ENCODE measurements around the gene OSBP2.

The OSBP2 gene

DNA sequence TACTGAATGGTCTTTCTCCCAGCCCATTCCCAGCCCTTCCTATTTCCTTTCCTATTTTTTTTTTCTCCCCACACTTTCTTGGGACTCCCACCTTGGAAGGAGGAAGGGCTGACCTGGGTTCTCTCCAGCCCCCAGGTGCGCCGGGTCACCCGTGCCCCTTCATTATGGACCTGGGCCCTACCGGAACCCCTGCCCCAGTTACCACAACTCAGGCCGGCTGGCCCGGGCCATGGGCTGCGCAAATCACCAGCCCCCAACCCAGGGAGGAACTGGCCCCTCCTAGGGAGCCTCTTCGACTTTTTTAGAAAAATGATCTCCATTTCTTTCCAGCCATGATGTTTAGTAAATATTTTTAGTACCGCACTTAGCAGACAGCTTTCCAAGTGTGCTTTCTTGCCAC is 211.7 kb downstream of the OSBP2 start:
- no peak for TF ChIP-seq EZH2 (IDR thresholded peaks at IDR 0.05; ENCODE audit: borderline replicate concordance, low read length)
- TF ChIP-seq, protein P1, sequence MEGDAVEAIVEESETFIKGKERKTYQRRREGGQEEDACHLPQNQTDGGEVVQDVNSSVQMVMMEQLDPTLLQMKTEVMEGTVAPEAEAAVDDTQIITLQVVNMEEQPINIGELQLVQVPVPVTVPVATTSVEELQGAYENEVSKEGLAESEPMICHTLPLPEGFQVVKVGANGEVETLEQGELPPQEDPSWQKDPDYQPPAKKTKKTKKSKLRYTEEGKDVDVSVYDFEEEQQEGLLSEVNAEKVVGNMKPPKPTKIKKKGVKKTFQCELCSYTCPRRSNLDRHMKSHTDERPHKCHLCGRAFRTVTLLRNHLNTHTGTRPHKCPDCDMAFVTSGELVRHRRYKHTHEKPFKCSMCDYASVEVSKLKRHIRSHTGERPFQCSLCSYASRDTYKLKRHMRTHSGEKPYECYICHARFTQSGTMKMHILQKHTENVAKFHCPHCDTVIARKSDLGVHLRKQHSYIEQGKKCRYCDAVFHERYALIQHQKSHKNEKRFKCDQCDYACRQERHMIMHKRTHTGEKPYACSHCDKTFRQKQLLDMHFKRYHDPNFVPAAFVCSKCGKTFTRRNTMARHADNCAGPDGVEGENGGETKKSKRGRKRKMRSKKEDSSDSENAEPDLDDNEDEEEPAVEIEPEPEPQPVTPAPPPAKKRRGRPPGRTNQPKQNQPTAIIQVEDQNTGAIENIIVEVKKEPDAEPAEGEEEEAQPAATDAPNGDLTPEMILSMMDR (IDR thresholded peaks at IDR 0.05; ENCODE audit: low read length), result no peak
- H3K27me3 ChIP-seq (ENCODE audit: insufficient read depth, low read length), result no peaks in the 10 kb centered on the region
- H3F3A ChIP-seq (ENCODE audit: insufficient read depth, low read length), result no peaks in the 10 kb centered on the region
- no peak overlapping the region for H2AFZ ChIP-seq (ENCODE audit: low read length)
- H3K36me3 ChIP-seq (ENCODE audit: insufficient read depth, low read length), result no peaks in the 10 kb centered on the region
- H3K4me3 ChIP-seq (ENCODE audit: low read depth, low read length, poor library complexity, severe bottlenecking), result no peak overlapping the region
- no peak overlapping the region for H3K4me2 ChIP-seq (ENCODE audit: low read length)
- H4K20me1 ChIP-seq (ENCODE audit: insufficient read depth, low read length), result no peaks in the 10 kb centered on the region
- no peak overlapping the region for H3K27ac ChIP-seq (ENCODE audit: low read depth, low read length, poor library complexity, severe bottlenecking)
- H3K9me3 ChIP-seq (ENCODE audit: low read length), result no peaks in the 10 kb centered on the region
- no peaks in the 10 kb centered on the region for H3K9me2 ChIP-seq (ENCODE audit: low read depth, low read length)
- H3K79me2 ChIP-seq (ENCODE audit: insufficient read depth, low read length), result no peaks in the 10 kb centered on the region
- H3K9ac ChIP-seq (ENCODE audit: low read length), result no peak overlapping the region
- H3K4me1 ChIP-seq (ENCODE audit: insufficient read depth, low read length, severe bottlenecking), result peaks cover 5% of the 10 kb centered on the region

- Histone ChIP-seq H3K36me3 (ENCODE audit: insufficient read depth, low read length) (no peaks in the 10 kb centered on the region), H3K27me3 (ENCODE audit: insufficient read depth, low read length) (no peaks in the 10 kb centered on the region), H3K79me2 (ENCODE audit: insufficient read depth, low read length) (no peaks in the 10 kb centered on the region), H3K9me2 (ENCODE audit: low read depth, low read length) (no peaks in the 10 kb centered on the region), H3K9me3 (ENCODE audit: low read length) (no peaks in the 10 kb centered on the region), H3F3A (ENCODE audit: insufficient read depth, low read length) (no peaks in the 10 kb centered on the region), H3K4me3 (ENCODE audit: low read depth, low read length, poor library complexity, severe bottlenecking) (no peak overlapping the region), H3K27ac (ENCODE audit: low read depth, low read length, poor library complexity, severe bottlenecking) (no peak overlapping the region), H3K4me2 (ENCODE audit: low read length) (no peak overlapping the region), H3K4me1 (ENCODE audit: insufficient read depth, low read length, severe bottlenecking) (peaks cover 5% of the 10 kb centered on the region), H2AFZ (ENCODE audit: low read length) (no peak overlapping the region), H3K9ac (ENCODE audit: low read length) (no peak overlapping the region), H4K20me1 (ENCODE audit: insufficient read depth, low read length) (no peaks in the 10 kb centered on the region)
- TF ChIP-seq EZH2 (IDR thresholded peaks at IDR 0.05; ENCODE audit: borderline replicate concordance, low read length), result no peak
- TF ChIP-seq, protein P1 (IDR thresholded peaks at IDR 0.05; ENCODE audit: low read length), result no peak
Measured at GRCh38 chr22:30906946-30907345, 212.3 kb downstream of the OSBP2 start.

DNA sequence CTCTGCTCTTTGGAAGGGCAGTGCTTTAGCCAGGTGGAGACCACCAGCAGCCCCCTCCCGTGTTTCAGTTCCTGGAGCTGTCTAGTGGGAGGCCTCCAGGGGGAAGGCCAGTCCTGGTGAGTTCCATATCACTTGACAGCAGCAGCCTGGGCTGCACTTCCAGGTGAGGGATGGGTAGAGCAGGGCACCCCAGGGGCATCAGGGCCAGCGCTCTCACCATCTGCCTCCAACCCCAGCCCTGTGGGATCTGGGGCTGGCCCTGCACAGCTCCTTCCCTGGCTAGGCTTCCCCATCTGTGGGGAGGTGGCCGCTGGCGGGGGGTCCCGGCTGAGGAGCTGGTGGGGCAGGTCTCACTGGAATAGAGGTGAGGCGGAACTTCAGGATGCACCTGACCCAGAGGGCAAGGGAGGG is 213.4 kb downstream of the OSBP2 start:
- H4K20me1 ChIP-seq (ENCODE audit: insufficient read depth, low read length), result no peaks in the 10 kb centered on the region
- H3K4me1 ChIP-seq (ENCODE audit: insufficient read depth, low read length, severe bottlenecking), result no peaks in the 10 kb centered on the region
- H3K9ac ChIP-seq (ENCODE audit: low read length), result no peak overlapping the region
- no peaks in the 10 kb centered on the region for H3K9me3 ChIP-seq (ENCODE audit: low read length)
- no peaks in the 10 kb centered on the region for H3K36me3 ChIP-seq (ENCODE audit: insufficient read depth, low read length)
- no peak overlapping the region for H3K4me3 ChIP-seq (ENCODE audit: low read depth, low read length, poor library complexity, severe bottlenecking)
- no peaks in the 10 kb centered on the region for H3K9me2 ChIP-seq (ENCODE audit: low read depth, low read length)
- no peaks in the 10 kb centered on the region for H3K79me2 ChIP-seq (ENCODE audit: insufficient read depth, low read length)
- no peak overlapping the region for H3K27ac ChIP-seq (ENCODE audit: low read depth, low read length, poor library complexity, severe bottlenecking)
- no peak overlapping the region for H2AFZ ChIP-seq (ENCODE audit: low read length)
- H3F3A ChIP-seq (ENCODE audit: insufficient read depth, low read length), result no peaks in the 10 kb centered on the region
- no peak for TF ChIP-seq EZH2 (IDR thresholded peaks at IDR 0.05; ENCODE audit: borderline replicate concordance, low read length)
- TF ChIP-seq, protein P1 (IDR thresholded peaks at IDR 0.05; ENCODE audit: low read length), result no peak
- no peak overlapping the region for H3K4me2 ChIP-seq (ENCODE audit: low read length)
- no peaks in the 10 kb centered on the region for H3K27me3 ChIP-seq (ENCODE audit: insufficient read depth, low read length)

Measured in OCI-LY1 (cell line).